Middle frontal gyrus (tissue), 1 donor: Measurements from ENCODE around the gene DAB1.

ENCODE experiments used
- DNase-seq: peaks from one replicate; pipeline ENCODE4 v3.0.0-alpha.2; 2015; ENCODE audit warnings: low spot score; ENCODE audit errors: extremely low spot score

DAB1 gene

DNA sequence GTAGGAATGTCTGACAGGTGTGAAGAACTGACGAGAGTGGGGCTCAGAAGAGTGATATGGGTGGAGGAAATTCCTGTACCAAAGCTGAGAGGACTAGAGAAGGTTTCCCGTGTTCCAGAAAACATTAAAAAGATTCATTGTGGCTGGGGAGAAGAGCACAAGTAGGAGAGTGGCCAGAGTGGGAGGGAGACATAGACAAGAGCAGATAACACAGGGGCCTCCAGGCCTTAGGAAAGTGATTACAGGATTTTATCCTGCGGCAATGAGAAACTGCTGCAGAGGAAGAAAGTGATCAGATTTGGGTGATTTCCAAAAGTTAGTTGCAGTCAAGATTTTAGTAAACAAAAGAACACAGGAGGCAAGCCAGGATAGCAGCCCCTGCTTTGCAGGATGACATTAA, 465.9 kb downstream of the DAB1 start:
- no peak for DNase-seq

DNA sequence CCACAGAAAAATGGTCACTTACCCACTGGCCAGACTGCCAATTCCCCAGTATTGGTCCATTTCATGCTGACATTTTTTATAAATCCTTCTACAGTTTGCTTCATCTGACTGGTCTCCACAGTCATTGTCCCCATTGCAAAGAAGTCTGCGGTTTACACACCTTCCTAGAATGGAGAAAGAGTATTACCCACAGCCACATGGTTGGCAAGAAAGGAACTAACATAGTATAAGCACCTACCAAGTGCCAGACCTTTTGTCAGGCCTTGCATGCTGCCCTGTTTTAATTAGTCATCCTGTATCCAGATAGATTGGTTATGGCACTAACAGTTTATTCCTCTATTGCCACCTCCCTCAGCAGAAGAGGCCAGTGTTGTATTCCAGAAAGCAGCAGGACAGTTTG, 469.2 kb downstream of the DAB1 start:
- DNase-seq = no peak

DNA sequence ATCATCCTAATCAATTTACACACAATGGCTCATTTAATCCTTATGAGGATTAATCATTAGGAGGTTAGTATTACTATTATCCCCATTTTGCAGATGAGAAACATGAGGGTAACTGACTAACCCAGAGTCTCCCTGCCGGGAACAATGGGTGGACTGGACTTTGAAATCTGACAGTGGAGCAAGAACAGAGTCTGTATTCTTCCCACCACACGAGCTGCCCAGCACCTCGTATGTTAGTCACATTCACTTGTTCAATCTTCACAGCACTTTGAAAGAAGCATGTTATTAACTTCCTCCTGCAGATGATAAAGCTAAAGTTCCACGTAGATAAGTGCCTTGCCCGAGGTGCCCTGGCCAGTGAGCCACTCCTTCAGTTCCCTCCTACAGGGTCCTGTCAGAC, 470.5 kb downstream of the DAB1 start:
- no peak for DNase-seq

DNA sequence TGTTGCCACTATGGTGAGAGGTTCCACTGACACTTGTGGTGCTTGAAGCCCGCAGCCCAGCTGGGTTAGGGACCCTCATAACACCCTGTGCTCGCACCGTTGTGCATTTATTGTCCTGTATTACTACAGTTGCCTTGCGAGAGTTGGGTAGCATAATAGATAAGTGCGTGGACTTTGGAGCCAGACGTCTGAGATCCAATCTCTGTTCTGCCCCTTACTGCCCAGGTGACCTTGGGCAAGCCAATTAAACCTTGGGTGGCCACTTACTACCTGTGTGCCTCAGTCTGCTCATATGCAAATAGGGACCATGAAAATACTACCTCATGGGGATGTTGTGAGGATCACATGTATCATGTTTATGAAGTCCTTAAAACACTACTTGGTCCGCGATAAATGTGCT, 471.4 kb downstream of the DAB1 start:
- DNase-seq = no peak

DNA sequence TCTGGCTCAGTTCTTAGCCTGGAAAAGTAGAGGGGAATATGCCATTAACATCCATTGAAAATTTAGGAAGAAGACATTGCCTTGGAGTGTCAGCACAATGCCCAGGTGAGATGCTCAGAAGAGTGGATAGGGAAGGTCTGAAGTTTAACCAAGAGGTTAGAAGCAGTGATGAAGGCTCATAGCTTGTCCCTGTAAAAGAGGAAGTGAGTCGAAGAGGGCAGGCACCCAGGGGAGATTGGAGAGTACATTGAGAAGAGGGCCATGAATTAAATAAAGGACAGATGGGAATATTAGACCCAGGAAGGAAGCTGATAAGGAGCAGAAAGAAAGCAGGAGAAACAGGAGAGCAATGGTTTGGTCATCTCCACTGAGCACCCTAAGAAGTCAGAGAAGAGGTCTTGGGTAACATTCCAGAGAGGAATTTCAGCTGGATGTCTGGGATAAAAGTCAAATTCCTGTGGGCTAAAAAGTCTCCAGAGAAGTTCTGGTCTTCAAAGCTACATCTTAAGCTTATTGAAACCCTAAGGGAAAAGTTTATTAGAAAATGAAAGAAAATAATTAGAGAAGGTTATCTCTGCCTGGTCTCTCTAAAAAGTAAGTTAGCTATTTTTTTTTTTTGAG, 475.3 kb downstream of the DAB1 start:
- no peak for DNase-seq
